Measurements from ENCODE around the gene MRC2.

DNA sequence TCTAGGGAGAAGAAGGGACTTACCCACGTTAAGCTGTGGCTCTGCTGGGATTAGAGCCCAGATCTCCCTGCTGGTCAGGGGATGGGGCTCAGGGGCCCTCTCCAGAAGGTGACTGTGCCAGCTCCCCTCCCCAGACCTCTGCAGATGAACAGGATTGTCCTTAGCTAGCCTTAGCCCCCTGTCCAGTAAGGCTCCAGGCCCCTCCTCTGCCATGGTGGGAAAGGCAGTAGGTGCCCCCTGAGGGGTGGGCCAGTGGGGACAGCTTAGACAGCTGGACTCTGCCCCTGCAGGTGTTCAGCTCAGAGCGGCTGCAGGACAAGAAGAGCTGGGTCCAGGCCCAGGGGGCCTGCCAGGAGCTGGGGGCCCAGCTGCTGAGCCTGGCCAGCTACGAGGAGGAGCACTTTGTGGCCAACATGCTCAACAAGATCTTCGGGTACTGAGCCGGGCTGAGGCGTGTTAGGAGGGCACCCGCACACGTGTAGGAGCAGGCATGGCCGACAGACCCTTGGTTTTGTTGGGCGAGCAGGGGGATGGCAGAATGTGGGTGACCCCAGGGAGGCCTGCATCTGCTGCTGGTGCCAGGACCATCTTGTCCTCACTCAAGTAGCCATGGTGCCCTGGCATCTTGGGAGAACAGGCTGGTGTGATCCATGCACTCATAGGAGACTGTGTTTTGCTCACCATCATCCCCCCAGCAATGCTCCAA lies 50.9 kb downstream of the MRC2 start:
- TF ChIP-seq POLR2A (IDR thresholded peaks at IDR 0.05; ENCODE audit: low read depth, low read length), result no peak
- no peak for TF ChIP-seq POLR2AphosphoS5 (IDR thresholded peaks at IDR 0.05; ENCODE audit: low read depth, low read length)
- TF ChIP-seq TAF1 (IDR thresholded peaks at IDR 0.05; ENCODE audit: borderline replicate concordance, low read depth, low read length), result no peak
